Neural cell (in vitro differentiated cells): ENCODE data around the gene TRMT2A.

ENCODE experiments used
- CTCF ChIP-seq: fragments of 450-650 bp; IDR thresholded peaks from 2 replicates; pipeline ENCODE4 v1.5.1; 2014; ENCODE audit warnings: antibody characterized with exemption, mild to moderate bottlenecking, moderate library complexity; ENCODE audit not compliant: poor library complexity, severe bottlenecking
- EZH2 ChIP-seq: fragments of 200-600, 300-800 bp; shearing (Covaris generic), sonication (generic); IDR thresholded peaks from 2 replicates; pipeline ENCODE4 v1.6.1; 2014; ENCODE audit warnings: antibody characterized with exemption, low read length, borderline replicate concordance, mild to moderate bottlenecking; ENCODE audit not compliant: insufficient read depth, poor library complexity, severe bottlenecking
- RAD21 ChIP-seq: fragments of 450-650 bp; conservative IDR thresholded peaks from 2 replicates; pipeline ENCODE4 v1.6.1; 2014; ENCODE audit warnings: antibody characterized with exemption, mild to moderate bottlenecking, moderate library complexity

- no peak for TF ChIP-seq RAD21
- no peak for TF ChIP-seq CTCF
- no peak for TF ChIP-seq EZH2
These were observed 30.4 kb upstream of the TRMT2A start for GRCh38 chr22:20147237-20147988.
